HepG2 (cell line): ENCODE results near the gene CABLES2. TPM values are rescaled to one million over a fixed set of nuclear protein-coding genes. Genes with fewer than 3 reads are reported as not detected.

Experiments used
- ARID4A ChIP-seq: sonication (generic); formaldehyde crosslinking; IDR thresholded peaks from 2 replicates; pipeline ENCODE4 v1.5.0; 2020; ENCODE audit warnings: mild to moderate bottlenecking, missing genetic modification reagents, borderline replicate concordance
- ATAD3A ChIP-seq: sonication (generic); formaldehyde crosslinking; IDR thresholded peaks from 2 replicates; pipeline ENCODE4 v1.4.0; 2020; ENCODE audit warnings: missing genetic modification reagents
- FOXC1 ChIP-seq: sonication (generic); formaldehyde crosslinking; IDR thresholded peaks from 2 replicates; pipeline ENCODE4 v1.8.0; 2022; ENCODE audit warnings: mild to moderate bottlenecking, missing genetic modification reagents, borderline replicate concordance
- GABPB1 ChIP-seq: IDR thresholded peaks from 2 replicates; pipeline ENCODE4 v1.6.1; 2016; ENCODE audit warnings: mild to moderate bottlenecking, missing genetic modification reagents, moderate library complexity, missing compliant biosample characterization
- NCOA2 ChIP-seq: sonication (generic); formaldehyde crosslinking; IDR thresholded peaks from 2 replicates; pipeline ENCODE4 v1.8.0; 2022; ENCODE audit warnings: inconsistent platforms
- PBX3 ChIP-seq: sonication (generic); formaldehyde crosslinking; IDR thresholded peaks from 2 replicates; pipeline ENCODE4 v1.8.1; 2023; ENCODE audit warnings: missing genetic modification reagents, inconsistent platforms, borderline replicate concordance
- POLR2G ChIP-seq: fragments of 200-400 bp; formaldehyde crosslinking; IDR thresholded peaks from 2 replicates; pipeline ENCODE4 v1.6.1; 2018; ENCODE audit warnings: mild to moderate bottlenecking, low read depth, low read length, moderate library complexity
- RBM39 ChIP-seq: fragments of 200-400 bp; formaldehyde crosslinking; IDR thresholded peaks from one replicate; pipeline ENCODE4 v1.6.1; 2018; ENCODE audit warnings: antibody characterized with exemption, mild to moderate bottlenecking, low read depth, low read length; ENCODE audit not compliant: poor library complexity, severe bottlenecking
- ZBTB26 ChIP-seq: IDR thresholded peaks from 2 replicates; pipeline ENCODE4 v1.6.1; 2016; ENCODE audit warnings: missing compliant biosample characterization, missing genetic modification reagents, borderline replicate concordance
- ZBTB4 ChIP-seq: sonication (generic); formaldehyde crosslinking; IDR thresholded peaks from 2 replicates; pipeline ENCODE4 v1.4.0; 2020; ENCODE audit warnings: missing genetic modification reagents, mild to moderate bottlenecking, borderline replicate concordance
- ZNF382 ChIP-seq: sonication (generic); formaldehyde crosslinking; IDR thresholded peaks from 2 replicates; pipeline ENCODE4 v1.5.0; 2020; ENCODE audit warnings: missing genetic modification reagents, mild to moderate bottlenecking, borderline replicate concordance
- ZNF432 ChIP-seq: sonication (generic); formaldehyde crosslinking; IDR thresholded peaks from 2 replicates; pipeline ENCODE4 v1.5.0; 2020; ENCODE audit warnings: missing genetic modification reagents, mild to moderate bottlenecking, borderline replicate concordance
- ZNF468 ChIP-seq: sonication (generic); formaldehyde crosslinking; IDR thresholded peaks from 2 replicates; pipeline ENCODE4 v1.8.0; 2022; ENCODE audit warnings: mild to moderate bottlenecking, moderate library complexity, missing genetic modification reagents
- ZUFSP ChIP-seq: sonication (generic); formaldehyde crosslinking; IDR thresholded peaks from 2 replicates; pipeline ENCODE4 v1.9.0; 2021; ENCODE audit warnings: missing genetic modification reagents, mild to moderate bottlenecking, borderline replicate concordance
- polyA plus RNA-seq, 8 experiments: library from polyadenylated mRNA; depleted of rRNA in 3 of 8; stranded (reverse) in 7 of 8; unstranded in 1 of 8; fragments of >200 nt; fragmentation: Illumina TruSeq in 4 of 8; extraction: Trizol in 4 of 8; gene quantifications; 2 replicates each; pipeline versions ENCODE4 v1.2.1 to v1.2.3, GENCODE V29; 2011 to 2016; ENCODE audit warnings: low read depth in 4 of 8, missing spikeins in 1 of 8, mixed read lengths in 1 of 8; ENCODE audit not compliant: insufficient read depth in 1 of 8
- total RNA-seq, 5 experiments: library from RNA; depleted of rRNA; stranded (reverse); fragments of >200 nt; fragmentation: Illumina TruSeq; extraction: Trizol; gene quantifications; 2 replicates each; pipeline ENCODE4 v1.2.3, GENCODE V29; 2016; ENCODE audit warnings: low read depth in 1 of 5

CABLES2 gene
- total and polyA plus RNA-seq, 2 of the 13 experiments (the other 11 are each of a cell fraction or from before 2014, with no cell fraction given): 5.2 to 9.7 TPM

GRCh38 chr20:62386383-62387218 is 20.5 kb downstream of the CABLES2 start, which contains the start of gene RPS21 (continued):
- TF ChIP-seq ZBTB26 (CRISPR knock-in tag): peak; percentile 79; the same call in 1 of the 2 replicates
- no peak; the same call in 1 of the 2 replicates for TF ChIP-seq NCOA2 (CRISPR knock-in tag)
- peak; percentile 79; the same call in 1 of the 2 replicates for TF ChIP-seq ZBTB4 (CRISPR knock-in tag)
- TF ChIP-seq ZNF468: no peak; the same call in none of the 2 replicates
- TF ChIP-seq GABPB1 (CRISPR knock-in tag): peak; percentile 97
- no peak for TF ChIP-seq ZUFSP (CRISPR knock-in tag)
- no peak for TF ChIP-seq FOXC1 (CRISPR knock-in tag)
- TF ChIP-seq POLR2G: peak; percentile 93
- no peak for TF ChIP-seq ZNF382 (CRISPR knock-in tag)
- TF ChIP-seq ATAD3A (CRISPR knock-in tag): 0 out of 2 replicates have a peak, but pooled peaks have one; percentile 56
- TF ChIP-seq ARID4A: peak; percentile 97
- peak; percentile 85 for TF ChIP-seq RBM39
- TF ChIP-seq PBX3 (CRISPR knock-in tag): no peak
- no peak for TF ChIP-seq ZNF432
